Activated gamma-delta T cell treated with Interleukin-2 at 50 U/mL for 16 hours (primary cell): ENCODE measurements around the gene TRAFD1.

ENCODE experiments used
- DNase-seq: peaks from one replicate; pipeline ENCODE4 v3.0.0-alpha.2; 2020

The TRAFD1 gene

GRCh38 chr12:112116232-112117060, 8.9 kb upstream of the TRAFD1 start:
- no peak for DNase-seq

GRCh38 chr12:112117685-112118084, 7.7 kb upstream of the TRAFD1 start:
- no peak for DNase-seq

- DNase-seq = no peak
Measured at GRCh38 chr12:112121780-112122565, 3.4 kb upstream of the TRAFD1 start.

GRCh38 chr12:112122823-112123690, 2.3 kb upstream of the TRAFD1 start:
- DNase-seq = no peak

- DNase-seq = no peak
Measured at GRCh38 chr12:112124918-112125249, 476 bp upstream of the TRAFD1 start.

- DNase-seq = no peak
Measured at GRCh38 chr12:112126000-112126438, 659 bp downstream of the TRAFD1 start.

- DNase-seq = no peak
Measured at GRCh38 chr12:112126911-112127310, 1.6 kb downstream of the TRAFD1 start.

GRCh38 chr12:112130441-112130998, 5.2 kb downstream of the TRAFD1 start:
- no peak for DNase-seq

- no peak for DNase-seq
Measured at GRCh38 chr12:112131686-112132085, 6.3 kb downstream of the TRAFD1 start.

- DNase-seq = no peak
Measured at GRCh38 chr12:112133418-112133817, 8.1 kb downstream of the TRAFD1 start.

GRCh38 chr12:112134731-112135130, 9.4 kb downstream of the TRAFD1 start:
- no peak for DNase-seq

- DNase-seq = no peak
Measured at GRCh38 chr12:112140728-112141127, 15.4 kb downstream of the TRAFD1 start.

- no peak for DNase-seq
Measured at GRCh38 chr12:112146123-112146522, 20.8 kb downstream of the TRAFD1 start.

GRCh38 chr12:112148031-112148513, 22.7 kb downstream of the TRAFD1 start:
- DNase-seq = no peak

GRCh38 chr12:112149596-112149995, 24.2 kb downstream of the TRAFD1 start:
- DNase-seq = no peak

GRCh38 chr12:112151766-112152541, 26.6 kb downstream of the TRAFD1 start:
- no peak for DNase-seq

- no peak for DNase-seq
Measured at GRCh38 chr12:112153181-112153892, 28.0 kb downstream of the TRAFD1 start.

- no peak for DNase-seq
Measured at GRCh38 chr12:112153893-112154219, 28.5 kb downstream of the TRAFD1 start.

- peak; percentile 25 for DNase-seq
Measured at GRCh38 chr12:112158461-112159145, 33.2 kb downstream of the TRAFD1 start.

- DNase-seq = no peak
Measured at GRCh38 chr12:112159146-112159541, 33.8 kb downstream of the TRAFD1 start.

GRCh38 chr12:112160611-112161010, 35.3 kb downstream of the TRAFD1 start:
- no peak for DNase-seq
